ENCODE data around the gene AURKB.
A peak's percentile ranks its signal among the peaks of the same experiment; 100 is the strongest.

AURKB gene

DNA sequence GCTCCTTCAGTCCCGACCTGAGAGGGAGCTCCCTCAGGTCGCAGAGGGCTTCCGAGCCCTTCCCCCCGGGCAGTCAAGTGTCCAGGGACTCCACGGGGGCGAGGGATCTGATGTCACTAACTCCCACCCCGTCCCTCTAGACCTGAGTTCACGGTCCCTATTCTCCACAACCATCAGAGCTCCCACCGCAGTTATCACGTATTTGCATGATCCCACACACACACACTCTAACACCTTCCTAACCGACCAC is 54.5 kb downstream of the AURKB start:
- no peak for DNase-seq (ENCODE audit: low read depth)
- TF ChIP-seq, protein P1, sequence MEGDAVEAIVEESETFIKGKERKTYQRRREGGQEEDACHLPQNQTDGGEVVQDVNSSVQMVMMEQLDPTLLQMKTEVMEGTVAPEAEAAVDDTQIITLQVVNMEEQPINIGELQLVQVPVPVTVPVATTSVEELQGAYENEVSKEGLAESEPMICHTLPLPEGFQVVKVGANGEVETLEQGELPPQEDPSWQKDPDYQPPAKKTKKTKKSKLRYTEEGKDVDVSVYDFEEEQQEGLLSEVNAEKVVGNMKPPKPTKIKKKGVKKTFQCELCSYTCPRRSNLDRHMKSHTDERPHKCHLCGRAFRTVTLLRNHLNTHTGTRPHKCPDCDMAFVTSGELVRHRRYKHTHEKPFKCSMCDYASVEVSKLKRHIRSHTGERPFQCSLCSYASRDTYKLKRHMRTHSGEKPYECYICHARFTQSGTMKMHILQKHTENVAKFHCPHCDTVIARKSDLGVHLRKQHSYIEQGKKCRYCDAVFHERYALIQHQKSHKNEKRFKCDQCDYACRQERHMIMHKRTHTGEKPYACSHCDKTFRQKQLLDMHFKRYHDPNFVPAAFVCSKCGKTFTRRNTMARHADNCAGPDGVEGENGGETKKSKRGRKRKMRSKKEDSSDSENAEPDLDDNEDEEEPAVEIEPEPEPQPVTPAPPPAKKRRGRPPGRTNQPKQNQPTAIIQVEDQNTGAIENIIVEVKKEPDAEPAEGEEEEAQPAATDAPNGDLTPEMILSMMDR (conservative IDR thresholded peaks at IDR 0.05; ENCODE audit: control insufficient read depth, insufficient read depth, low read depth, low read length): no peak

DNA sequence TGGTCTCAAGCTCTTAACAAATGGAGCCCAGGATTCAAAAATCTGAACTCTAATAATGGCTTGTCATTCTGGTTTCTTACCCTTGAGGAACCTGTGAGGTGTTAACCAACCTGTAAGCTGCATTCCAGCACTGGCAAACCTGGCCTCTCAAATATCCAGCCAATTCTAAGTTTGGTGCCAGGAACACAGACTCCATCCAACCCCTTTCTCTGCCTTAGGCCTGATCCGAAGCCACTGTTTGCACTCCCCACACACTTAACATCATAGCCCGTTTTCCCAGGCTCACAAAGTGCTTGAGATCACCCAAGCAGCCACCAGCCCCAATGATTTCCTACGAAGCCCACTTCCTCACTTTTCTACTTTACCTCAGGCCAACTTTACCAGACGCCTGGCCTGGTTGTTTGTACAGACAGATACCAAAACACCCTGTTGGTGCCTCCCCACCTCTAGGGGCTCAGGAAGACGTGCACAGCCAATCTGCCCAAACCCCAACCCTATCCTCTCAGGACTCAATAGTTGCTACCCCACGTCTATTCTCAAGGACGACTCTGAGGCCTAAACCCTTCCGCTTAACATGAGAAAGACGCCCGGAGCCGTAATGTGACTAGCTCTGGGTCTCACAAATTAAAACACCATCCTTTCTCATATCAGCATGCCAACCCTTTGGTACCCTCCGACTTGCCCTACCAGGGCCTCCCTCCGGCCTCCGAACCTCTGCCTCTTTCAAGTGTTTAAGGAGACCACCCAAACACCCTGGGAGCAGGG is 55.0 kb downstream of the AURKB start:
- peak overlapping the region; percentile 62 for H3K4me3 ChIP-seq (ENCODE audit: control insufficient read depth, low read depth, low read length)
- peak; percentile 42 for DNase-seq (ENCODE audit: low read depth)
- TF ChIP-seq, protein P1 (conservative IDR thresholded peaks at IDR 0.05; ENCODE audit: control insufficient read depth, insufficient read depth, low read depth, low read length): no peak

More for the DNA sequence above, 54.5 kb downstream of the AURKB start:
- H3K4me3 ChIP-seq (ENCODE audit: control insufficient read depth, low read depth, low read length): peak overlapping the region; percentile 62

Measured in fibroblast of mammary gland (primary cell).